GM19238 (cell line): Measurements from ENCODE around the gene SMAD7.

ENCODE experiments used
- DNase-seq: peaks from one replicate; pipeline ENCODE4 v3.0.0; 2011; ENCODE audit warnings: low spot score; ENCODE audit not compliant: insufficient read length

SMAD7 gene

GRCh38 chr18:48898521-48898920, 52.2 kb downstream of the SMAD7 start:
- no peak for DNase-seq

GRCh38 chr18:48897531-48897930, 53.2 kb downstream of the SMAD7 start:
- no peak for DNase-seq

- DNase-seq: no peak
Measured at GRCh38 chr18:48896875-48897511, 53.8 kb downstream of the SMAD7 start.

- no peak for DNase-seq
Measured at GRCh38 chr18:48896326-48896874, 54.4 kb downstream of the SMAD7 start.

- no peak for DNase-seq
Measured at GRCh38 chr18:48894799-48895346, 55.9 kb downstream of the SMAD7 start.

GRCh38 chr18:48893608-48894600, 56.9 kb downstream of the SMAD7 start:
- no peak for DNase-seq

GRCh38 chr18:48893061-48893607, 57.6 kb downstream of the SMAD7 start:
- no peak for DNase-seq

GRCh38 chr18:48892146-48892855, 58.5 kb downstream of the SMAD7 start:
- no peak for DNase-seq

- no peak for DNase-seq
Measured at GRCh38 chr18:48891721-48892120, 59.0 kb downstream of the SMAD7 start.

GRCh38 chr18:48889981-48890762, 60.6 kb downstream of the SMAD7 start:
- DNase-seq: no peak

- no peak for DNase-seq
Measured at GRCh38 chr18:48889115-48889941, 61.4 kb downstream of the SMAD7 start.

- no peak for DNase-seq
Measured at GRCh38 chr18:48888773-48889080, 62.0 kb downstream of the SMAD7 start.

- no peak for DNase-seq
Measured at GRCh38 chr18:48887905-48888772, 62.6 kb downstream of the SMAD7 start.

GRCh38 chr18:48887294-48887904, 63.4 kb downstream of the SMAD7 start:
- DNase-seq: no peak

GRCh38 chr18:48886520-48887293, 64.1 kb downstream of the SMAD7 start:
- DNase-seq: no peak

- DNase-seq: no peak
Measured at GRCh38 chr18:48885924-48886400, 64.8 kb downstream of the SMAD7 start.

GRCh38 chr18:48885266-48885923, 65.4 kb downstream of the SMAD7 start:
- DNase-seq: no peak
